OCI-LY3 (cell line): Measurements from ENCODE around the gene DNAH14.

Experiments
- H2AFZ ChIP-seq: fragments of 200-600, 300-600 bp; shearing (Covaris generic); 2 replicates; pipeline ENCODE4 v1.6.0; 2014; ENCODE audit warnings: antibody characterized with exemption, low read depth, low read length
- H3K27ac ChIP-seq: fragments of 200-600, 300-600 bp; sonication (generic); 2 replicates; pipeline ENCODE4 v1.5.1; 2014; ENCODE audit warnings: mild to moderate bottlenecking, low read length, moderate library complexity, mixed read lengths
- H3K27me3 ChIP-seq: fragments of 200-600, 300-600 bp; sonication (generic); 2 replicates; pipeline ENCODE4 v1.6.1; 2014; ENCODE audit warnings: low read depth, low read length, mixed read lengths
- H3K36me3 ChIP-seq: fragments of 200-600, 300-600 bp; sonication (generic); replicated peaks from 2 replicates; pipeline ENCODE3; 2014; ENCODE audit warnings: low read depth, low read length, mixed read lengths
- H3K4me1 ChIP-seq: fragments of 300-600, 200-600 bp; sonication (generic); 2 replicates; pipeline ENCODE4 v1.6.1; 2014; ENCODE audit warnings: low read length, mixed read lengths
- H3K4me2 ChIP-seq: fragments of 200-600, 300-600 bp; sonication (generic); 2 replicates; pipeline ENCODE4 v1.6.1; 2014; ENCODE audit warnings: low read length, mixed read lengths
- H3K4me3 ChIP-seq: fragments of 300-600, 200-600 bp; sonication (generic); 2 replicates; pipeline ENCODE4 v1.5.1; 2014; ENCODE audit warnings: antibody characterized with exemption, mild to moderate bottlenecking, low read length, moderate library complexity
- H3K79me2 ChIP-seq: fragments of 300-600, 200-600 bp; shearing (Covaris generic); 2 replicates; pipeline ENCODE4 v1.6.1; 2014; ENCODE audit warnings: mild to moderate bottlenecking, low read length, mixed read lengths
- H3K9ac ChIP-seq: fragments of 300-600, 200-600 bp; shearing (Covaris generic); 2 replicates; pipeline ENCODE4 v1.6.0; 2014; ENCODE audit warnings: mild to moderate bottlenecking, low read length, moderate library complexity
- H3K9me3 ChIP-seq: fragments of 200-600, 300-600 bp; shearing (Covaris generic); 2 replicates; pipeline ENCODE4 v1.6.1; 2014; ENCODE audit warnings: low read length, mixed read lengths; ENCODE audit not compliant: insufficient read depth
- H4K20me1 ChIP-seq: fragments of 200-600, 300-600 bp; sonication (generic); 2 replicates; pipeline ENCODE4 v1.6.1; 2016; ENCODE audit warnings: low read length, mixed read lengths; ENCODE audit not compliant: insufficient read depth
- EZH2phosphoT487 ChIP-seq: fragments of 200-600 bp; shearing (Covaris generic); IDR thresholded peaks from 2 replicates; pipeline ENCODE4 v1.6.1; 2018; ENCODE audit warnings: antibody characterized with exemption, mixed run types, low read depth
- TF ChIP-seq, protein P1 (sequence below): fragments of 200-600, 300-600 bp; sonication (generic); IDR thresholded peaks from 2 replicates; pipeline ENCODE4 v1.5.1; 2014; ENCODE audit warnings: antibody characterized with exemption, low read length, low read depth

Gene DNAH14

DNA sequence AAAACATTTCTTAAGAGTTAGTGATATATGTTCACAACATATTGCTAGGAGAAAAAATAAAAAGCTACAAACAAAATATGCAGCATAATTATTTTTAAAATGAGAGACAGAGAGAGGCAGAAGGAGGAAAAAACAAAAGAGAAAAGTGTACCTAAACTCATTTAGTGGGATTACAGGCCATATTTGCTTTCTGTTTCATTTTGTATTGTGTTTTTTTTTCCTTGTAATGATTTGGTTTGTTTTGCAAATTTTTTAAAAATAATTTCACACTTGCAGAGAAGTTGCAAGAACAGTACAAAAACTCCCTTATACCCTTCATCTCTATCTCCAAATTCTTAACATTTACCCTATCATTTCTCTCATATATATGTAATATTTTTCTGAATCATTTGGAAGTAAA is 433.3 kb downstream of the DNAH14 start:
- H3K4me3 ChIP-seq = no peak overlapping the region
- H2AFZ ChIP-seq = no peak overlapping the region
- no peaks in the 10 kb centered on the region for H3K36me3 ChIP-seq
- H3K4me1 ChIP-seq = no peaks in the 10 kb centered on the region
- H3K4me2 ChIP-seq = no peak overlapping the region
- H3K9ac ChIP-seq = no peak overlapping the region
- no peaks in the 10 kb centered on the region for H3K9me3 ChIP-seq
- no peak overlapping the region for H3K27ac ChIP-seq
- no peaks in the 10 kb centered on the region for H4K20me1 ChIP-seq
- H3K79me2 ChIP-seq = no peaks in the 10 kb centered on the region
- no peaks in the 10 kb centered on the region for H3K27me3 ChIP-seq
- TF ChIP-seq EZH2phosphoT487 = no peak
- TF ChIP-seq, protein P1, sequence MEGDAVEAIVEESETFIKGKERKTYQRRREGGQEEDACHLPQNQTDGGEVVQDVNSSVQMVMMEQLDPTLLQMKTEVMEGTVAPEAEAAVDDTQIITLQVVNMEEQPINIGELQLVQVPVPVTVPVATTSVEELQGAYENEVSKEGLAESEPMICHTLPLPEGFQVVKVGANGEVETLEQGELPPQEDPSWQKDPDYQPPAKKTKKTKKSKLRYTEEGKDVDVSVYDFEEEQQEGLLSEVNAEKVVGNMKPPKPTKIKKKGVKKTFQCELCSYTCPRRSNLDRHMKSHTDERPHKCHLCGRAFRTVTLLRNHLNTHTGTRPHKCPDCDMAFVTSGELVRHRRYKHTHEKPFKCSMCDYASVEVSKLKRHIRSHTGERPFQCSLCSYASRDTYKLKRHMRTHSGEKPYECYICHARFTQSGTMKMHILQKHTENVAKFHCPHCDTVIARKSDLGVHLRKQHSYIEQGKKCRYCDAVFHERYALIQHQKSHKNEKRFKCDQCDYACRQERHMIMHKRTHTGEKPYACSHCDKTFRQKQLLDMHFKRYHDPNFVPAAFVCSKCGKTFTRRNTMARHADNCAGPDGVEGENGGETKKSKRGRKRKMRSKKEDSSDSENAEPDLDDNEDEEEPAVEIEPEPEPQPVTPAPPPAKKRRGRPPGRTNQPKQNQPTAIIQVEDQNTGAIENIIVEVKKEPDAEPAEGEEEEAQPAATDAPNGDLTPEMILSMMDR = no peak

DNA sequence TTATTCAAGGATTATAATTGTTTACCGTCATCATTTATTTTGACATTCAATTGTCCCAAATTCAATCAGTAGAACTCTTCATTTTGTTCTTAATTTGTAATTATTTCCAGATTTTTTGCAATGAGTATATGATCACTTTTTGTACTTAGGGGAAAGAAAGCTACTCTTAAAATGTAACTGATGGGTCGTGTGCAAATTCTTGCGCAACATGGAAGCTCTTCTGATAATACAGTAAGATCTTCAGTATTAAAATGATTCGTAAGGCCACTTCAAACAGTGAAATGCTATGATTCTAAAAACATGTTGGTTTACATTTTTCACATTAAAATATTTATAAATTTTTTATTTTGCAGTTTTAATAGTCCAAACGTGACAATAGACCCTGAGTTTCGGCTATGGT is 435.0 kb downstream of the DNAH14 start:
- H3K4me1 ChIP-seq = no peaks in the 10 kb centered on the region
- H3K9me3 ChIP-seq = no peaks in the 10 kb centered on the region
- no peaks in the 10 kb centered on the region for H4K20me1 ChIP-seq
- no peak overlapping the region for H3K27ac ChIP-seq
- TF ChIP-seq, protein P1 = no peak
- no peak for TF ChIP-seq EZH2phosphoT487
- no peak overlapping the region for H2AFZ ChIP-seq
- H3K27me3 ChIP-seq = no peaks in the 10 kb centered on the region
- no peak overlapping the region for H3K4me3 ChIP-seq
- H3K4me2 ChIP-seq = no peak overlapping the region
- no peaks in the 10 kb centered on the region for H3K79me2 ChIP-seq
- no peaks in the 10 kb centered on the region for H3K36me3 ChIP-seq
- no peak overlapping the region for H3K9ac ChIP-seq

DNA sequence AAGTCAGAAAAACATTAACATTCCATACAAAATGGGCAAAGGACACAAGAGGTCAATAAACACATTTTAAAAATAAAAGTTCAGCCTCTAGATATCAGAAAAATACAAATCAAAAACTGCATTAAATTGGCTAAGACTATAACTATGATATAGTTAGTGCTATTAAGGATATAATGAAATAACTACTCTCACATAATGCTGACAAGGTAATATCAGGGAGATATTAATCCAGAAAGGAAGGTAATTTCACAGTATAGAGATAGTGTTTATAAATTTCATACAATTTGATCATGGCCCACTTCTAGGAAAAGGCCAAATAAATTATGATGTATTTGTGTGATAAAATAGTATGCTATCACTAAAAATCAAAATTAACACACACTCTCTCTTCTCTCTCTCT is 436.5 kb downstream of the DNAH14 start:
- no peaks in the 10 kb centered on the region for H3K27me3 ChIP-seq
- no peaks in the 10 kb centered on the region for H3K79me2 ChIP-seq
- H3K9ac ChIP-seq = no peak overlapping the region
- H3K36me3 ChIP-seq = no peaks in the 10 kb centered on the region
- TF ChIP-seq EZH2phosphoT487 = no peak
- H3K4me1 ChIP-seq = no peaks in the 10 kb centered on the region
- no peak overlapping the region for H2AFZ ChIP-seq
- H3K9me3 ChIP-seq = no peaks in the 10 kb centered on the region
- no peaks in the 10 kb centered on the region for H4K20me1 ChIP-seq
- H3K27ac ChIP-seq = no peak overlapping the region
- H3K4me3 ChIP-seq = no peak overlapping the region
- H3K4me2 ChIP-seq = no peak overlapping the region

DNA sequence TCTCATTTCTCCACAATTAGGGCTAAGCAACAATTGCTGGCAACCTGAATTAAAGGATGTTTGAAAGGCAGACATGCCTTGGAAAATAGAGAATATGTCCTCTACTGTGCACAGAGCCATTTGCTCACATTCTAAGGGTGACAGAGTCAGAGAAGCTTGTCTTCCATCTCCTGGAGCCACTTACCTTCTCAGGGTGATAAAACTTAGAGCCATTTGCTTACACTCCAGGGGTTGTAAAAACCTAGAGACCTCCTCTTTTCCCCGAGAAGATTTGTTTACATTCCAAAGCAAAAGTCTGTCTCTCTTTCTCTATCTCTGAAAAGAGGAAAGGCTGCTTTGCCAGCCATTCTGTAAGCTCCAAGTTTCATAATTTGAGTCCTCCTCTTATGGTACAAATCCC is 437.1 kb downstream of the DNAH14 start:
- no peaks in the 10 kb centered on the region for H3K27me3 ChIP-seq
- H2AFZ ChIP-seq = no peak overlapping the region
- H3K27ac ChIP-seq = no peak overlapping the region
- no peak overlapping the region for H3K9ac ChIP-seq
- TF ChIP-seq EZH2phosphoT487 = no peak
- TF ChIP-seq, protein P1 = no peak
- H3K79me2 ChIP-seq = no peaks in the 10 kb centered on the region
- H3K9me3 ChIP-seq = no peaks in the 10 kb centered on the region
- no peaks in the 10 kb centered on the region for H4K20me1 ChIP-seq
- no peak overlapping the region for H3K4me2 ChIP-seq
- H3K36me3 ChIP-seq = no peaks in the 10 kb centered on the region
- no peaks in the 10 kb centered on the region for H3K4me1 ChIP-seq
- no peak overlapping the region for H3K4me3 ChIP-seq
